NCI-H2107 treated with DMSO at 0.1 percent for 48 hours (cell line): ENCODE data around the gene ACTG1.
A peak's percentile ranks its signal among the peaks of the same experiment; 100 is the strongest.

Experiments used
- DNase-seq: peaks from one replicate; lab custom pipeline; 2025; ENCODE audit not compliant: unreplicated experiment; lab: John Stamatoyannopoulos, UW

Gene ACTG1

DNA sequence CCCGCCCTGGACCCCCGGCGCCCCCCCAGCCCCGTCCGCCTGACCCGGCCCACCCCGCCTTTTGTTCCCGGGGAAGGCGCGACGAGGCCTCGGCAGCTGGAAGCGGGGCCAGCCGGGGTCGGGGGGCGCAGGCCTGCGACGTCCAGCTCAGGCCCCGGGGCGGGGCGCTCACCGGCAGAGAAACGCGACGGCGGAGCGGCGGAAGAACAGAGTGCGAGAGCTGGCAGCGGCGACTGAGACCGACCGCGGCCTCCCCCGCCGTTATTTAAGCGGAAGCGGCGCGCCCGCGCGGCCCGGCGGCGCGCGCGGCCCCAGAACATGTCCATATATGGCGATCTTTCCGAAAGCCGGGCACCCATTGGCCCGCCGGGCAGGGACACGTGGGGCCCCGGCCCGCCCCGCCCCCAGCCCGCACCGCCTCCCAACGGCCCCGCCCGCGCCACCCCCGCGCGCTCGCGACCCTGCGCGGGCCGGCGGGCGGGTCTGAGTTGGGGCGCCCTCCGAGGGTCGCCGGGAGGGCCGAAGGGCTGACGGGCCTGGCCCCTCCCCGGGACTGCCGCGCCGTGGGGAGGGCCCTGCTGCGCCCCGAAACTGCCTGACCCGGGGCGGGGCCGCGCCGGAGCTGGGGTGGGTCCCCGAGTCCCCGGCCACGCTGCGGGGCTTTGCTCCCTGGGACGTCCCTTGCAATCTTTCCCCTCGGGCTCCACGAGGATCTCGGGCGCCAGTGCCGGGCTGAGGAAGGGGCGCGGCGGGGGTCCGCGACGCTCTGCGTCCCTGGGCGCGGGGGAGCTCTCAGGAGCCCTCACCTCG is at the start of gene ACTG1:
Gene ACTG1, minus strand, starts transcription at position 238 of the 810 bp plus-strand sequence. CDS start 445 bp downstream, outside the sequence.
- peak; percentile 67 for DNase-seq

DNA sequence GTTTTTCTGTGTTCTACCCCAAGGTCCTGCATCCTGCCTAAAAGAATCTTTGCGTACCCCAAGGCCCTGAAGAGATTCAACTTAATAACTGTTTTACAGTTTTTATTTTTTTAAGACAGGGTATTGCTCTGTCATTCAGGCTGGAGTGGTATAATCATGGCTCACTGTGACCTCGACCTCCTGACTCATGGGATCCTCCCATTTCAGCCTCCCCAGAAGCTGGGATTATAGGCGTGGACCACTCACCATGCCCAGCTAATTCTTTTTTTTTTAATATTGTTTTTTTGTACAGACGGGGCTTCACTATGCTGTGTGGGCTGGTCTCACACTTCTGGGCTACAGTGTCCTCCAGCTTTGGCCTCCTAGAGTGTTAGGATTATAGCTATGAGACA is 48.9 kb upstream of the ACTG1 start:
- DNase-seq, result no peak

DNA sequence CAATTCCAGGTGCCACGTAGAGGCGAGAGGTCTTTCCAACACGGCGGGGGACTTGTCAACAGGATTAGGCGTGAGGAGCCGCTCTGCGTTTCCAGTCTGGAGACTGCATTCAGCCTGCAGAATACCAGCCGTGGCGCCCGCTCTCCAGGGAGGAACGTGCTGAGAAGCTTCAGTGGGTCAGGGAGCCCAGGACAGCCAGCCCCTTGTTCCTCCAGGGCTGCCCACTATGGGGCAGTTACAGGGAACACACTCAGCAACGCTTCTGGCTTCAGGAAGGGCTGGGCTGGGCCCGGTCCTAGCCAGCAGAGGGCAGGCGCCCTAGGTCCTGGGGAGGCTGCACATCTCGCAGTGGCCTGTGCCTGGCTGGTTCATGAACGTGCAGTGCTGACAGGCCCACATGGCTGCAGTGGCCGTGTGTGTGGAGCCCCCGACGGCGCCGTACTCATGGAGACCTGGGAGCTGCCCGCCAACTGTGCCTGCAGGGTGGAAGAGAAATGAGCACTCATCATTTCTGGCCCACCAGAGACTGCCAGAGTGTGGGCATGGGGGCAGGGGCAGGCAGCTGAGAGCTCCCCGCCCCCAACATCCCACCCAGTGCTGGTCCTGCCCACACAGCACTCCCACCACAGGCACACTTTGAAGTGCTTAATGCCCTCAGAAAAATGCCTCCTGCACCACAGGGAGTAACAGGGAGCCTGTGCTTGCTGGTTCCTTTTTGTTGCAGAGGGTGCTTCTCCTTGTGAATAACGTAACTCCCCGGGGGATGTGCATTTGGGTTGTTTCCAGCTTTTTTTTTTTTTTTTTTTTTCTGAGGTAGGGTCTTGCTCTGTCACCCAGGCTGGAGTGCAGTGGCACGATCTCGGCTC is 46.6 kb upstream of the ACTG1 start:
- DNase-seq, result peak; percentile 38

DNA sequence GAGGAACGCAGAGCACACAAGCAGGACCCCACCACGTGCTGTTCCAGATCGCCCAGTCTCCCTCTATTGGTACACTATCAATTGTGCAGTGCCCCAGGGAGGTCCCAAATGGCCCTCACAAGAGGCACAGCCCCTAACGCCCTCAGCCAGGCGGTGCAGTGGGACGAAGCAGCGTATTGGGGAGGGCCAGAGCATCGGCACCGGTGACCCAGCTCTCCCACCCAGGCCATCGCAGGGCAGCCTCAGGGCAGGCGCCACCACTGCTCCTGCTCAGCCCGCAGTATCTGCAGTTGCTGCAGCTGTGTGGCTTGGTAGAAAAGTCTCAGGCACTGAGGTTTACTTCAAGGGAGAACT is 45.5 kb upstream of the ACTG1 start:
- DNase-seq, result no peak

DNA sequence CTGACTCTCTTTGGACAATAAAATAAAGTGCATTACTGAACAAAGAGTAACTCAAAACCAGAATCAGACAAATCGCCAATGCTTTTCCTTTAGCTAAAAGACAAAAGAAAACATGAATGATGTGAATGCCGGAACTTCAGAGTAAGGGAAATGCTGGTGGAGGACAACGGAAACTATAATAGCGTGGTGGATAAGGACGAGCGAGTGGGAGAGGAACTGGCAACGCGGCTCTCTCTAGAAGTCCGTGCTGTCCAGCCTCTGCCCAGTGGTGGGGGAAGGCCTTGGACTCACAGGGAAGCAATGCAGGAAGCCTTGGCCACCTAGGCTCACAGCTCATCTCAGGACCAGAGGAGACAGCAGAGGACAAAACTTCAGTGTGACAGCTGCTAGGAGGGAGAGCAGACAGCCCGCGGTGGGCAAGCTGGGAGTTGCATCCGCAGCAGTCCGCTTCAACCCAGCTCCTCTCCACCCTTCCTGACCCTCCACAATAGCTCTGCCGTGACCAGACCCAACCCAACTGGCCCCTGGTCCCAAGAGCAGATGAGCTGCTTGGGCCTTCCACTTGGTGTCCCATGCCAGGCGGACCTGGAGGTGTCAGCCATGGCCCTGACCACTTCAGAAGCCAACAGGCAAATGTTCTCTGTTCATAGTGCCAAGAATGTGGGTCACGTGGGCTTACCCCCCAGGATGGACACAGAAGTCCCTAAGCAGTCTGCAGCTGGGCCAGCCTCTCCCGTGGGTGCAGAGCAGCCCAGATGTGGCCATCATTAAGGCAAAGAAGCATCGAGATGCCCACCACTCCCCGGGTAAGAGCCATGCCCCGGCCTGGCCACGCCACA is 44.9 kb upstream of the ACTG1 start:
- DNase-seq, result no peak

DNA sequence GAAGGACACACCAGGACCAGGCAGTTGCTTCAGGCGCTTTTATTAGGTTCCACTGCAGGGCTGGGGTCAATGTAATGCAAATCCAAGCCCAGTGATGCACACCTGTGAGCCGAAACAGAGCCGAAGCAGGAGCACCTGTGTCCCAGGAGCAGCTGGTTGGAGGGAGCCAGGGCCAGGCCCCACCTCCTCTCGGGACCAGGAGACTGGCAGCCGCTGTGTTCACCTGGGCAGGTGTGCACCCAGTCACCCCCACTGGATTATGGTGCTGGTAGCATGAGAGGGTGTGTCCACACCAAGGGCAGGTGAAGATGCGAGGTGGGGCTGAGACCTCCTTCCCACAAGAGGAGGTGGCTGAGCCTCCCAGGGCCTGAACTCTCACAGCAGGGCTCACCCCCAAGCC is 44.3 kb upstream of the ACTG1 start:
- DNase-seq, result peak; percentile 24

DNA sequence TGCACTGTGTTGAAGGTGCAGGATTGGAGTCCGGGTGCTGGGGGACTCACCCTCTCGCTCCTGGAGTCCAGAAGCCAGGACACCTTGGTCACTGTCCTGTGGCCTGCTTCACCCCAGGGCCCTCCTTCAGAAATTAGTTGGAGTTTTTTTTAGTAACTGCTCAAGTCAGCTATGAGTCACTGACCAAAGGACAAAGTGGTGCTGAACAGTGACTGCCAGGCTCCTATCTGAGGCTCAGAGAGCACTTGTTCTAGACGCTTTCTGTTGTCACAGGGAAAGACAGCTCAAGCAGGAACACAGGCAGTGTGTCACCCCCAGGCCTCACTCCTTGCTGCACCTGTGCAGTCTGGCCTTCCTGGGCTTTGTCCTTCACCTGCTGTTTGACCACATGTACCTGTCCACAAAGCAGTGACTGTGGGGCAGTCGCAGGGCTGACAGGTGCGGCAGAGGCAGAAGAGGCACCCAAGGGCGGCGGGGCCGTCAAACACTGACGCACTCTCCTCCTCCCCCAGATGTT is 43.6 kb upstream of the ACTG1 start:
- DNase-seq, result peak; percentile 4

DNA sequence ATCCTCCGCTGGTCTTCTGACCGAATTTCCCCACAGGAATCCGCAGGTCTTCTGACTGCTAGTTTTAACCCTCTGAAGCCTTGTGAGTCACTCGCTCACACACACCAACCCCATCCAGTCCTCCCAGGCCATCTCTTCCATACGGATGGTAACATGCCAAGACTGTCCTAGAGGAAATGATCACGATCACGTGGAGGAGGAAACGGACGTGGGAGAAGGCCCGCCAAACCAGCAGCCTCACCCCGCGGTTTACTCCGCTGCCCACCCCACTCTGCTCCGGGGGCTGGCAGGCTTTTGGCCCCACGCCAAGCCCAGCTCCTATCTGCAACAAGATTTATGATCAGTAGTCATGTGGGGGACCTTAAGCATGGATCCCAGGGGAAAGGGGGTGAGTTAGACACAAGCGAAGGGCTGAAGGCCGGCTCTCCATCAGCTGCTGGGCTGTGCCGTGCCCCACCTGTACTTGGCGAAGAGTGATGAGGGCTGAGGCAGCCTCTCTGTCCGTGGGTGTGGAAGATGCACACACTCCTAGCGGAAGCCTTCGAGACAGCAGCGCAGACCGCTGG is 41.1 kb upstream of the ACTG1 start:
- DNase-seq, result peak; percentile 59

DNA sequence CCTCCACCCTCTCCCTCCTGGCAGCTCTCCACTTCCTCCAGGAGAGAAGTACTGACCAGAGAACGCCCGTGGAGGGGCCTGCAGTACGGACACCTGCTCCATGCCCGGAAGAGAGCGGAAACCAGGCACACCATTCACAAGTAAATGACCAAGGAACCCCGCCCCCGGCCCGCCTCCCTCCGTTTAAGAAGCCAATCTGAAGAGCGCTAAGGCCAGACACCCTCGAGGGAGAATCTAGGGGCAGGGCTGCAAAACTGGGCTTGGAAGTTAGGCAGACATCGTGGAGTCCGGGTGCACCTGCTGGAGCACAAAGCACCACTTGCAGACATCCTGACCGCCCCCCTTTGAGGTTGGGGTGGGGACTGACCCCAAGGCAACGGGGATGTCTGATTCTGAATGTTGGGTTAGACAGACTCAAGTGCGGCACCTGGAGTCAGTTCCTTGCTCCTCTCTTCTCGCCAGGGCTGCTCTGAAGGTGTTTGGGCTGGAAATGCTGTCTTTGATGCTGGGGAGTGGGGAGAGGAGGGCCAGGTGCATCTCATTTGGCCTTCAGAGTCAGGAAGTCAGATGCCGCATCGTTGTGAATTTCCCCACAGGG is 40.5 kb upstream of the ACTG1 start:
- DNase-seq, result peak; percentile 93

DNA sequence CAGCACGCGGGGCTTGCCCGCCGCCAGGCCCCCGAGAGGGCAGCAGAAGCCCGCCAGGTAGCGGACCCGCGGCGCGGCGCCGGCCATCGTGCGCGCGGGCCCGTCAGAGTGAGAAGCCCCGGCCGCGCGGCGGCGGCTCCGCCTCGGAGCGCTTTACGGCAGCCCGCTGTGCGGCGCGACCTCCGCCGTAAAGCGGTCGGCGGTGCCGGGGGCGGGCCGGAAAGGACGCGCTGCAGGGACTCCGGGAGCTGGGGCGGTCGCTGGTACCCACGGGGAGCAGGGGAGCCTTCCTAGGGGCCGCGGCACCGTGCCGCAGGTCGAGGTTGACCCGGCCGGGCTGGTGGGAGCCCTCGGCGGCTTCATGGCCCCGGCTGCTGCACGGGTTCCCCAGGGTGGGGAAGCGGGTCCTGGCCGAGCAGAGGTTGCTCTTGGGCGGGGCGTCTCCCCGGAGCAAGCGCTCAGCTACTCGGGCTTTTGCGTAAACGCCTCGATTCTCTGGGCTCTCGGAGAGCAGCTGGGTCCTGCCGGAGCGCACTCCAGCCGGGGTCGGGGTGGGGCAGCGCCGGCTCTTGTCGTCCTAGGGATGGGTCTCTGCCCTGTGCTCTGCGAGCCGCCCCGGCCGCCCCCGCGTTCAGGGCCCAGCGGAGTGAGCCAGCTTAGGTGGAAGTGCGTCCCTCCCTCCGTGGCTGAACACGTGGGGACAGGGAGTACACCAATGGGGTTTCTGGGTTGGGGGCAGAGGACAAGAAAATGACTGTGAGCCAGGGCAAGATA is 39.8 kb upstream of the ACTG1 start, which contains the start of gene FAAP100:
Gene FAAP100, minus strand, starts transcription at position 110 of the 774 bp plus-strand sequence. Its CDS starts 23 bp downstream, at position 87.
- DNase-seq, result peak; percentile 37

DNA sequence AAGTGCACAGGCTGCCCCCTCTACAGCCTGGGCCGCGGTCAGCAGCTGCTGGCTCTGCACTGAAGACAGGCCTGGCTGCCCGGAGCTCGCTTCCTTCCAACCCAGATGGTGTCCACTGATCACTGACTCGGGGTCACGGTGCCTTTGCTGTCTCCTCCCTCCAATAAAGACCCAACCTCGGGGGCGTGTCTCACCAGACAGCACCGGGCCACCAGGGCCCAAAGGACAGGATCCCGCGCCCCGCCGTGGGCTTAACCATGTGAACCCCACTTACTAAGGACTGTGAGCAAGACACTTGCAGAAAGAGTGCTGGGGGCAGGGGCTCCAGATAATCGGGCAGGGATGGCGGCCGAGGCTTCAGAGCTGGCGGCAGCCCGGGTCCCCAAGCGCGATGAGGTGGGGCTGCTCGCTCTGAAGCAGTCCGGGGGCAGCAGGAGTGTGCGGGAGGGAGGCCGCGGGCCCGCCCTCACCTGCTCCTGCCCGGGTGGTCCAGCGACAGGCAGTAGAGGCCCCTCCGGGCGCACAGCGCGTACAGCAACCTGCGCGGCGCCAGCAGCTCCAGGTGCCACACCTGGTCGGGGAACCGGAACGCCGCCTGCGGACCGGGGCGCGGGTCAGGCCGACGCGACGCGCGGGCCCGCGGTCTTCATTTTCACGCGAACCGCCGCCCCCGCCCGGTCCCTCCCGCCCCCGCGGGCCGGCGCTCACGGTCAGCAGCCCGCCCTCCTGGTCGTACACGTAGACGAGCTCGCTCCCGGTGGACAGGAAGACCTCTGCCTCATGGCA is 39.1 kb upstream of the ACTG1 start:
- DNase-seq, result no peak

DNA sequence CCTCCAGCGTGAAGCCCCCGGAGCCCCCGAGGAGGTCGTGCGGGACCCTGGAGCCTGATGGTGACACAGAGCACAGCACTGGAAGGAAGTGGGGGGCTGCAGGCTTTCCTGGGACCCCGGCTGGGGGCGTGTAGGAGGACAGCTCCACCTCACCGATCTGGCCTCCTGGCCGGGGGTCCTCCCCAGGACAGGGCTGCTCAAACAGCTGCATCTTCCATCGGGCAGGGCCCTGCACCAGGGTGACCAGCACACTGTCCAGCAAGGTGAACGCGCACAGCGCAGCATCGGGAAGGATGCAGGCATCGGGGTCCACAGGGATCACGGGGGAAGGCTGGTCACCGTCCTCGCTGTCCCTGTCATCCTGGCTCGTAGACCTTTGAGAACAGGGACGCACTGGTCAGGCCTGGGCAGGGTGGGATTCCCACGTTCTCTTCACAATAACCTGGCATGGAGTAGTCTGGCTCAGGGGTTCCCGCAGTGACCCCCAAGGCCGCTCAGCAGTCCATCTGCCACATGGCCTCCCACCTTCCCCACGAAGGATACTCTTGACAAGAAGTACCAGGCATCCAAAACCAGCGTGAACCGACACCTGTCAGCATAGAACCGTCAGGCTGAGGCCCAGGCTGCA is 38.3 kb upstream of the ACTG1 start:
- DNase-seq, result no peak

DNA sequence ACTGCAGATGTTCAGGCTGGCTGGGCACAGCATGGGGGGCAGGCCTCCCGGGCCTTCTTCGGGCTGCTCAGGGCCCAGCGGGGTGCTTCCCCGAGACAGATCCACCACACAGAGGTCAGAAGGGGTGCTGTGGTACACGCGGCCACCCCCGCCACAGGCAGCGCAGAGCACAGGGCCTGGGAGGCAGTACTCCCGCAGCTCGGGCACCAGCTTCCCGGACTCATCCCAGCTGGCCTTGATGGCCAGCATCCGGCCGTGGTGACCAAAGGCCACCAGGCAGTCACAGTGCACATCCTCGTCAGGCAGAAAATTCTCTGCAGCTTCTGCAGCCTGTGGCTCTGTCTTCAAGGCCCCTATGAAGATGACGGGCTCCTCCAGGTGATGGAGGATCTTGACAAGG is 37.7 kb upstream of the ACTG1 start:
- no peak for DNase-seq

DNA sequence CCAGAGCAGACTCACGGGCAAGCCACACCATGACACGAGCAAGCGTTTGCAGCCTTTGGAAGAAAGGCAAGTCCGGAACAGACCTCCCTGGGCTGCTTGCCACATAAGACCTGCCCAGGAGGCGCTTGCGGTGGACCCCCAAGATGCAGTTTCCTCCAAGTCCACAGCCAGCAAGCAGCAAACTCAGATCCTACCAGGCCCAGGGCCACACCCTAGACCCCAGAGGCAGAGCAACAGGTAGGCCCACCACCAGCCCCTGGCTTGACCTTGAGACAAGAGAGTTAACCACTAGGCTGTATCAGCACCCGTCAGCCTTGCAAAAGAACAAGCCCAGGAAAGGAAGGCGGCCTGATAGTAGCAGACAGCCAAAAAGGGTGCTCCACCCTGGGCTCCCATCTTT is 37.2 kb upstream of the ACTG1 start:
- DNase-seq, result no peak

DNA sequence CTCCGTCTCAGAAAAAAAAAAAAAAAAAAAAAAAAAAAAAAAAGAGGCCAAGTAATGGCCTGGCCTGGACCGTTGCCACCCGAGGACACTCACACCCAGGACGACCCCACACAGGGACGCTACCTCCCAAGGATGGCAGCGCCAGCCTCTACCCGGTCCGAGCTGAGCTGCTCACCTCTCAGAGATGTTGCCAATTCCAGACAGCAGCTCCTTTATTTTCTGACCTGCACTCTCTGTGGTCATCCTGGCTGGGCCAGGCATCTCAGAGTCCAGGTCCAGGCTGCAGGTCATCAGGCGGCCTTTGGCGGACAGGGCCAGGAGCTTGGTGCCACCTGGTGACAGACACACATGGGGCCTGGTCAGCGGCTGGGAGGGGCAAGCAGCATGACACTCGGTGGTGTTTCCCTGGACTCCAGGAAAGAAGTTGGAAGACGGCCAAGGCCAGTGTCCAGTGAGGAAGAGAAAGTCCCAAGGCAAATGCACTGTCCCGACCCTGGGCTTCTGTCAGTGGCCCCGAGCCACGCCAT is 36.5 kb upstream of the ACTG1 start:
- no peak for DNase-seq

DNA sequence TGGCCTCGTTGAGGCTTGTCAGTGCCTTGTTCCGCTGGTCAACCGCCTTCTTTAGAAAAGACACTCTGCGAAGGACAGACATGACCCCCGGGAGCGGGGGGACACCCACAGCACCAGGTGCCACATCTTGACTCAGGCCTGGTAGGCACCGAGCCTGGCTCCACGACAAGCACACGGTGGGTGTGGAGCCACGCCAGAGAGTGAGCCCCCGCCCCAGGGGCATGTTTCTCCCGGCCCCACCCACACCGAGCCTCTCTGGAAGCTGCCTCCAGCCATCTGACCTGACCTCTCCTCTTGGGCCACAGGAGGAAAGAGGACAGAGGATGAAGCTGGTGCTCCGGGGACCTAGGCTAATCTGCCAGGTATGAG is 35.0 kb upstream of the ACTG1 start:
- no peak for DNase-seq

DNA sequence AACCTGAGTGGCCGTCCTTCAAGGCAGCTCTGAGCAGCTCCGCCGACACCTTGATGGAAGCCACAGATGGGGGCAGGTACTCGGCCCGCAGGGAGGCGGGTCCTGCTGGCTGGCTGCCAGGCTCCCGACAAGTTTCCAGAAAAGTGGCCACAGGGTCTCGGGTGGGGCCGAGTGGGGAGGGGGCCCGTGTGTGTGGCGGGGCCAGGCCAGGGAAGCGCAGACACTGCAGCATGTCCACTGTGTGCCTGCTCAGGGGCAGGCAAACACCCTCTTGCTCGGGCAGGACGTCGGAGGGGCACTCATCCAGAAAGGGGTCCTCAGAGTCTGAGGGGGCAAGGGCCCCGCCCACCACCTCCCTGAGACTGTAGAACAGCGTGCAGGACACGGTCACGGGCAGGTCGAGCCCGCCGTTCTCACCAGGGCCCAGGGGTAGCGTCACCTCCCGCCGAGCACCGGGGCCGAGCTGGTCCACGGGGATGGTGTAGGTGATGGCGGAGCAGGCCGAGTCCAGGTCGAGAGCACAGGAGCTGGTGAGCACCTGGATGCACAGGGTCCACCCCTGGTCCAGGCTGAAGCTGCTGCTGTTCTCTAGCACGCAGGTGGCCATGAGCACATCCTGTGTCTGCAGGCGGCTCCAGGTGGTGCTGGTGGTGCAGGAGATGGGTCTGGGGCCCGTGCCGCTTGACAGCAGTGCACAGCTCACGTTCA is 34.5 kb upstream of the ACTG1 start:
- no peak for DNase-seq
